Subcutaneous adipose tissue (tissue), 4 donors: ENCODE results near the gene PIGP. TPM values are rescaled to one million over a fixed set of nuclear protein-coding genes. Genes with fewer than 3 reads are reported as not detected.

Source experiments
- CTCF ChIP-seq: fragments of 450-650 bp; IDR thresholded peaks from one replicate; pipeline ENCODE4 v1.5.1; 2016; ENCODE audit warnings: low read depth, mild to moderate bottlenecking, control low read depth, antibody characterized with exemption, moderate library complexity
- total RNA-seq, 4 donors: library from RNA; depleted of rRNA; stranded (reverse); fragments of >200 nt; gene quantifications; one replicate each; pipeline ENCODE4 v1.1.0, GENCODE V29; 2016

PIGP gene
- total RNA-seq, 4 donors from 2014 or later = 26.6 to 73.5 (median 28.8) TPM

DNA sequence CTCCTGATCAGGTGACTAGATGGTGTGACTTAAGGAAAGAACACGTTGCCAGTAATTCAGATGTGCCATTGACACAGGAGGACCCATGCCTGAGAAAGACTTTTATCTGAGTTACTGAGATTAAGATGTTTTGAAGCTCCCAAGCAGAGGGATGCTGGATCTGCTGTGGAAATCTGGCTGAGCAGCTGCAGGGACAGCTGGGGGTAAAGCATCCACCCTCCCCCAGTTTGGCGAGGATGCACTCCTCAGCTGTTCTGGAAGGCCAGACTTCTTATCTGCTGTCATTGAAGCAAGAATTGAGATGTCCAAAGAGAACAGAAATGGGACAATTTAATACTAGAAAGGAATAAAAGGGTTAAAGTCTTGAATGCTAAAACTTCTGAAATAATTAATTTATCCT, 25.9 kb upstream of the PIGP start:
- no peak for TF ChIP-seq CTCF

DNA sequence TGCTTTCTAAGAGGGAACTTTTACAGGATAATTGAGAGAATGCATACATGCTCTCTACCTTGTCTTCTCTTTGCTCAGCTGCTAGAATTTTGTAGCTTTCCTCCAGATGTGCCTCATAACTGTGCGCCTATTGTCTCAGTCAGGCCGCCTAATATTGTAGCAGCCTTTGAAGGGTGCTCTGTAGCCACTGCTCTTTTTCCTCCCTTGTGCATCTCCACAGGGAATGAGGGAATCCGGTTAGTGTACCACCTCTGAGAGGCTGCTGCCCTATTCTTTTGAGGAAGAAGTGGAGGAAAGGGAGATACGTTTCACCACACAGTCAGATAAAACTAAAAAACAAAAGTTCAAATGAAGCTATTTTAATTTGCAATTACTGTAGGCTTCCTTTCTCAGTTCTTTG, 22.9 kb upstream of the PIGP start:
- TF ChIP-seq CTCF = no peak

DNA sequence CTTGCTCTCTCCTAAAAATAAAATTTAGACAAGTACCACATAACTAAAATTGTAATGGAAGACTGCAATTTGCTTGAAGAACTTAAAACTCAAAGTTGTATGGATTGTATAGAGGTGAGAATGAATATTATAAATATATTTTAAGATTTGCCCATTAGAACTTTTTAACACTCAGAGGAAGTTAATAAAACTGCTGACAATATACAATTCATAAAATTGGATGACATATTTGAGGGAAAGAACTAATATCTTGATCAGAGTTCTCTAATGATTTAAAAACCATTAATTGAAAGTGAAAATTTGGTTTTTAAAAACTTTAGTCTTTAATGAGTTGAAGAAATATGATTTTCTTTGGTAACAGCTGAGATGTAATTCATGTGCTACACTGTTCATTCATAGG, 21.1 kb upstream of the PIGP start:
- TF ChIP-seq CTCF = no peak

DNA sequence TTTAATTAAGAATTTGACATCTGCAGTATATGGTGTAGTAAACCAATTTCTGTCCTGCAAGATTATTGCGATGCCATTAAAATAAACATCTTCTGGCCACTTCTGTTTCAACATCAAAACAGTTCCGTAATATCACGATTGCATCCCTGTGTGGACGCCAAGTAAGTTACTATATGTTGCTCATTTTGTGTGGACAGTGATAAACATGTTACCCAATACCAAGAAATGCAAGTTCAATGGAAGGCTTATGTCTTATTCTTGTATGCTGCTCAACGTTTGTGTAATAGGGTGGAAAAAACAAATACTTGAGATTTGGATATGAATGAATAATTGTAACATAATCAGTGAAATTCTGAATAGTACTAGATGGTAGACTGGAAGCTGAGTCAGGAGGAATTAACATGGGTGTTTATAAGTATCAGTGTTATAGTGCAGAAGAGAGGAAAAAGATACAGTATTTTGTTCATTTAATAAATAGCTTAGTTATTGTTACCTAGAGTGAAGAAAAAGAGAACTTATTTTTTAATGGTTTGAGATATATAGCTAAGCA, 15.4 kb upstream of the PIGP start:
- no peak for TF ChIP-seq CTCF

DNA sequence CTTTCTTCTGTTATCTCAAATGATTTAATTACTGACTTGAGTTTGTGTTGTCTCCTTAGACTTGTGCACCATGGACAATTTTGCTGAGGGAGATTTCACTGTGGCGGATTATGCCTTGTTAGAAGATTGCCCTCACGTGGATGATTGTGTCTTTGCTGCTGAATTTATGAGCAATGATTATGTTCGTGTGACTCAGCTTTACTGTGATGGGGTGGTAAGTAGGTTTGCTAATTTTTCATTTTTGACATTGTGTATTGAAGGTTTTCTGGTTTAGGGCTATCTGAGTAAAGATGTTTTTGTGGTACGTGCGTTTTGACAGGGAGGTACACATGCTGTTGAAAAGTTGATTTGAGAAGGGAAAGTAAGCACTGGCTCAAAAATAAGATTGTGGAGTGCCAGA, 14.3 kb upstream of the PIGP start:
- no peak for TF ChIP-seq CTCF

GRCh38 chr21:37085726-37086125, 12.9 kb upstream of the PIGP start:
- no peak for TF ChIP-seq CTCF

DNA sequence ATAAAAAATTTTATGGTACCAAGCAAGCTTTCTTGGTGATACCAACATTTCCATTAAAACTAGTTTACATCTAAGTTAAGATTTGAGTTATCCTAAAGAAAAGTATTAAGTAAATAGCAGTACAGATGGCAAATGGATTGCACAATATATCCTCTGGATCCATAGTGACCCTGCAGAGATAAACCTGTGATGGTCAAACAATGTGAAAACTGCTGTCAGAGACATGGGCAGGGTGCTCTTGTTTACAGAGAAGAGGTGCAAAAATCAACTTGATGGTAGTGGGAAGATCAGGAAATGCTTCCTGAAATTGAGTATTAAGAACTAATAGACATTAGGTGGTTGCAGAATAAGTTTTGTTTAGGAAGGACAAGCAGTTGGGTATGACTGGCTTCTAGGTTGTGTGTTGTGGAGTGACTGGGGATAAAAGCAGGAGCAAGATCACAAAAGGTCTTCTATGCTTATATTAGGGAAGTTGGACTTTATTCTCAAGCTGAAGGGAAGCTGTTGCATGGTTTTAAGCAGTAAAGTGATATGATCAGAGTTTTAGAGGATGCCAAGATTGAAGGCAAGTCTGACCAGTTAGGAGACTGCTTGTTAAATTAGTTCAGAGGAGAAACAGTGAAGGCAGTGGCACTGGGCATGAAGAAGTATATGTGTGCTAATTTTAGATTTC, 10.1 kb upstream of the PIGP start:
- TF ChIP-seq CTCF = no peak
